Measurements from ENCODE around the gene HEG1.

GRCh38 chr3:124963755-124964154 lies 92.0 kb downstream of the HEG1 start:
- TF ChIP-seq CTCF (IDR thresholded peaks at IDR 0.05; ENCODE audit: insufficient read depth, low read length) (no peak), POLR2AphosphoS5 (IDR thresholded peaks at IDR 0.05; ENCODE audit: low read depth) (no peak), SPI1 (IDR thresholded peaks at IDR 0.05; ENCODE audit: borderline replicate concordance, low read depth) (no peak)

Measured in HL-60 (cell line).